ENCODE results near the gene IQCN.

The IQCN gene

GRCh38 chr19:18306209-18306887 lies 32.1 kb upstream of the IQCN start:
- H3K4me3 ChIP-seq (replicated peaks; ENCODE audit: insufficient read depth, low read length), result no peak overlapping the region
- H3K27ac ChIP-seq (replicated peaks), result no peak overlapping the region
- no peaks in the 10 kb centered on the region for H3K27me3 ChIP-seq (ENCODE audit: insufficient read depth, poor library complexity, severe bottlenecking)
- no peak for TF ChIP-seq SPI1 (IDR thresholded peaks at IDR 0.05; ENCODE audit: borderline replicate concordance, low read depth)
- TF ChIP-seq, protein P1, sequence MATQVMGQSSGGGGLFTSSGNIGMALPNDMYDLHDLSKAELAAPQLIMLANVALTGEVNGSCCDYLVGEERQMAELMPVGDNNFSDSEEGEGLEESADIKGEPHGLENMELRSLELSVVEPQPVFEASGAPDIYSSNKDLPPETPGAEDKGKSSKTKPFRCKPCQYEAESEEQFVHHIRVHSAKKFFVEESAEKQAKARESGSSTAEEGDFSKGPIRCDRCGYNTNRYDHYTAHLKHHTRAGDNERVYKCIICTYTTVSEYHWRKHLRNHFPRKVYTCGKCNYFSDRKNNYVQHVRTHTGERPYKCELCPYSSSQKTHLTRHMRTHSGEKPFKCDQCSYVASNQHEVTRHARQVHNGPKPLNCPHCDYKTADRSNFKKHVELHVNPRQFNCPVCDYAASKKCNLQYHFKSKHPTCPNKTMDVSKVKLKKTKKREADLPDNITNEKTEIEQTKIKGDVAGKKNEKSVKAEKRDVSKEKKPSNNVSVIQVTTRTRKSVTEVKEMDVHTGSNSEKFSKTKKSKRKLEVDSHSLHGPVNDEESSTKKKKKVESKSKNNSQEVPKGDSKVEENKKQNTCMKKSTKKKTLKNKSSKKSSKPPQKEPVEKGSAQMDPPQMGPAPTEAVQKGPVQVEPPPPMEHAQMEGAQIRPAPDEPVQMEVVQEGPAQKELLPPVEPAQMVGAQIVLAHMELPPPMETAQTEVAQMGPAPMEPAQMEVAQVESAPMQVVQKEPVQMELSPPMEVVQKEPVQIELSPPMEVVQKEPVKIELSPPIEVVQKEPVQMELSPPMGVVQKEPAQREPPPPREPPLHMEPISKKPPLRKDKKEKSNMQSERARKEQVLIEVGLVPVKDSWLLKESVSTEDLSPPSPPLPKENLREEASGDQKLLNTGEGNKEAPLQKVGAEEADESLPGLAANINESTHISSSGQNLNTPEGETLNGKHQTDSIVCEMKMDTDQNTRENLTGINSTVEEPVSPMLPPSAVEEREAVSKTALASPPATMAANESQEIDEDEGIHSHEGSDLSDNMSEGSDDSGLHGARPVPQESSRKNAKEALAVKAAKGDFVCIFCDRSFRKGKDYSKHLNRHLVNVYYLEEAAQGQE (IDR thresholded peaks at IDR 0.05; ENCODE audit: insufficient replicate concordance, low read depth), result no peak
- no peak for TF ChIP-seq GABPA (IDR thresholded peaks at IDR 0.05; ENCODE audit: low read depth)
- TF ChIP-seq CTCF (IDR thresholded peaks at IDR 0.05; ENCODE audit: insufficient read depth, low read length), result no peak
- no peak; the same call in 1 of the 2 replicates for TF ChIP-seq POLR2AphosphoS5 (IDR thresholded peaks at IDR 0.05; ENCODE audit: low read depth)
- no peak for DNase-seq (ENCODE audit: low read depth in 1 of 2, low spot score in 1 of 2)

GRCh38 chr19:18304458-18305310 lies 30.4 kb upstream of the IQCN start:
- peak; percentile 67 to 81 for DNase-seq (ENCODE audit: low read depth in 1 of 2, low spot score in 1 of 2)
- H3K27ac ChIP-seq (replicated peaks), result peak overlapping the region; percentile 85
- peak overlapping the region; percentile 7 for H3K4me3 ChIP-seq (replicated peaks; ENCODE audit: insufficient read depth, low read length)
- no peak for TF ChIP-seq SPI1 (IDR thresholded peaks at IDR 0.05; ENCODE audit: borderline replicate concordance, low read depth)
- TF ChIP-seq, protein P1 (IDR thresholded peaks at IDR 0.05; ENCODE audit: insufficient replicate concordance, low read depth), result no peak
- peak; percentile 45 for TF ChIP-seq POLR2AphosphoS5 (IDR thresholded peaks at IDR 0.05; ENCODE audit: low read depth)
- no peak for TF ChIP-seq CTCF (IDR thresholded peaks at IDR 0.05; ENCODE audit: insufficient read depth, low read length)
- no peak for TF ChIP-seq GABPA (IDR thresholded peaks at IDR 0.05; ENCODE audit: low read depth)
- H3K27me3 ChIP-seq (ENCODE audit: insufficient read depth, poor library complexity, severe bottlenecking), result no peaks in the 10 kb centered on the region

DNA sequence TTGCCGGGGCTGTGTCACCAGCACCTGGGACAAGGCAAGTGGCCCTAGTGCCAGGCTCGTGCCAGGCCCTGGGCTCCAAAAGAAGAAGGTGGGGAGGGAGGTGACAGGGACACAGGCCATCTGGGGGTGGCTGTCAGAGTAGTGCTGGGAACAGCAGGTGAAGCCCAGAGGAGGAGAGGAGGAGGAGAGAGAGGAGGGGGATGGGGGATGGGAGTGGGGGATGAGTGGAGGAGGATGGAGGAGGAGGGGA lies 29.9 kb upstream of the IQCN start:
- Histone ChIP-seq H3K27ac (replicated peaks) (peak overlapping the region; percentile 85), H3K27me3 (ENCODE audit: insufficient read depth, poor library complexity, severe bottlenecking) (no peaks in the 10 kb centered on the region), H3K4me3 (replicated peaks; ENCODE audit: insufficient read depth, low read length) (peak overlapping the region; percentile 7; the same call in 1 of the 2 replicates)
- peak in 1 of 2 experiments; percentile 18 for DNase-seq (ENCODE audit: low read depth in 1 of 2, low spot score in 1 of 2)
- no peak for TF ChIP-seq POLR2AphosphoS5 (IDR thresholded peaks at IDR 0.05; ENCODE audit: low read depth)
- TF ChIP-seq, protein P1 (IDR thresholded peaks at IDR 0.05; ENCODE audit: insufficient replicate concordance, low read depth), result no peak
- no peak for TF ChIP-seq SPI1 (IDR thresholded peaks at IDR 0.05; ENCODE audit: borderline replicate concordance, low read depth)
- no peak for TF ChIP-seq CTCF (IDR thresholded peaks at IDR 0.05; ENCODE audit: insufficient read depth, low read length)
- no peak for TF ChIP-seq GABPA (IDR thresholded peaks at IDR 0.05; ENCODE audit: low read depth)
